Measurements from ENCODE around the gene SPATS2L.

GRCh38 chr2:200367155-200367554, 60.7 kb downstream of the SPATS2L start:
- TF ChIP-seq CTCF (IDR thresholded peaks at IDR 0.05; ENCODE audit: low read depth, low read length) (no peak), POLR2A (IDR thresholded peaks at IDR 0.05; ENCODE audit: extremely low read depth, insufficient read length) (no peak), MYC (IDR thresholded peaks at IDR 0.05; ENCODE audit: low read depth, low read length) (no peak), MAX (IDR thresholded peaks at IDR 0.05; ENCODE audit: low read depth, low read length) (no peak)
